Frontal cortex (tissue), 4 donors: Measurements from ENCODE around the gene LY86. TPM values are rescaled to one million over a fixed set of nuclear protein-coding genes. Genes with fewer than 3 reads are reported as not detected.
"Not testable (repeated sequence)": the region's sequence is repeated elsewhere in the genome, so short reads cannot be mapped to it uniquely, and the experiment has no call there.

ENCODE experiments used
- DNase-seq, 2 donors: peaks; one replicate each; pipeline ENCODE4 v3.0.0; 2012; ENCODE audit warnings: low spot score in 2 of 2
- FAIRE-seq: peaks from 2 replicates; lab custom pipeline; 2012; peaks lifted over from hg19 to GRCh38; lab: Jason Lieb, UNC
- total RNA-seq: library from RNA; depleted of rRNA; stranded (reverse); fragments of >200 nt; gene quantifications from one replicate; pipeline ENCODE4 v1.2.3, GENCODE V29; 2014
- donor health status: control.
- donor health status: control.
- donor health status: control.

LY86 gene
- total RNA-seq, 1 donor from 2014 or later = 2.9 TPM

DNA sequence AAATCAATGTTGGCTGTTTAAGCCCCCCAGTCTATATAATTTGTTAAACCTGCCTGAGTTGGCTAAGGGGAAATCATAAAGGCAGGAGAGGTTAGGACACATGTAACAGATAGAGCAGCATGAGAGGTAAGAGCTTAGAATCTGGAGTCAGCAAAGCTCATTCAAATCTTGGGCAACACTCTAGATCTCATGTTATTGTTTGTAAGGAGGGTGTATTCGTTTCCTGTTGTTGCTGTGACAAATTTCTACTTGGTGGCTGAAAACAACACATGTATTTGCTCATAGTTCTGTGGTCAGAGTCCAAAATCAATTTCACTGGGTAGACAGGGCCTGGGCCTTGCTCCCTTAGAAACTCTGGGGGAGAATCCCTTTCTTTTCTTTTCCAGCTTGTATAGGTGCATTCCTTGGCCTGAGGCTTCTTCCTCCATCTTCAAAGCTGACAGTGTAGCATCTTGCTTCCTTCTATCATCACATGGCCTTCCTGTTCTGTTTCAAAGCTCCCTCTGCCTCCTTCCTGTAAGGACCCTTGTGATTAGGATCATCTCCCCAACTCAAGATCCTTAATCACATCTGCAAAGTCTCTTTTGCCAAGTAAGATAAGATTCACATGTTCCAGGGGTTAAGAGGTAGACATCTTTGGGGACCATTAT lies 4.4 kb downstream of the LY86 start:
- FAIRE-seq = no peak
- no peak for DNase-seq

DNA sequence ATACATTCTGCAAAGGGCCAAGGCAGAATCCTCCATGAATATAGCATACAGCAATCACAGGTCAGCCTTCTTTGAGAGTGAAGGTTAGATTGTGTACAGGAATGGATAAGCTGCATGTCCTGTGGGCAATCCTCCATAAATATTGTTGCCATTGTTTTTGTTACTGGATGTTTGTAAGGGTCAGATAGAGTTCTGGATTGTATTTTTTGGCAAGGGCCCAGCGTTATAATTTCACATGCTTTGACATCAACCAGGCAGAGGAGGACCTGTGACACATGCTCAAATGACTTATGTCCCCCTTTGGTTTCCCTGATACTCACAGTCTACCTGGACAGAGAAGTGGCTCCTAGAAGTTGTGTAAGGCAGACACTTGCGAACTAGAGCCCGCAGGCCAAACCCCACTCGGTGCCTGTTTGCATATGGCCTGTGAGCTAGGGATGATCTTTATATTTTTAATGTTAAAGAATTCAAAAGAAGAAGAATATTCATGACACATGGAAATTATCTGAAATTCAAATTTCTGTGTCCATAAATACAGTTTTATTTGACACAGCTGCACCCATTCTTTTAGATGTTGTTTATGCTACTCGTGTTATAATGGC lies 5.4 kb downstream of the LY86 start:
- DNase-seq (no peak), FAIRE-seq (no peak)

DNA sequence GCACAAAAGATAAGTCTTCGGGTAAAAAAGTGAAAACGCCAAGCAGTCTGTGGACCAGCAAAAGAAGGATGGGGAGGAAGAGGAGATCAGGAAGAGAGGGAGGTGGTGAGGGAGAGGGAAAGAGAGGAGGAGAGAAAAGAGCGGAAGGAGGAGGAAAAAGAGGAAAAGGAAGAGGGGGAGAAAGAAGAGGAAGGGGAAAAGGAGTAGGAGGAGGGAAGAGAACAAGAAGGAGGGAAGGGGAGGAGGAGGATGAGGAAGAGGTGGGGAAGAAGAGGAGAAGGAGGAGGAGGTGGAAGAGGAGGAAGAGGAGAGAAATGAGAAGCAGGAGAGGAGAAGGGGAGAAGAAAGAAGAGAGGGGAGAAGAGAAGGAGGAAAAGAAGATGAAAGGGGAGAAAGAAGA lies 6.5 kb downstream of the LY86 start:
- FAIRE-seq (no peak), DNase-seq (no peak)

DNA sequence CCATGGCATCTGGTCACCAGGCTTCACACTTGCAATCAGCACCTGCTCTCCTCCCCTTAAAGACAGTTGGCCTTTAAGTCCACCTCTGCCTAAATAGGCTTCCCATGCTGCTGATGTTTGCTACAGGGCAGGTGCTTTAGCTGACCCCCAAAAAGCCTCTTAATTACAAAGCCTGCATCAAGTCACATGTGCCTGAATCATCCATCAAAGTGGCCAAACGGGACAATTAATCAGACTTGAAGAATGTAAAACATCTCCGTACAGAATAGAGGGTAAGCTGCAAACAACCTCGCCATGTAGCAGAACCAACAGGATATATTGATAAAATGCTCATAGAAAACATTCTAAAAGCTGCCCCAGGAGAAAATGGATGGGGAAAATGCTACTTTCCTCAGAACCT lies 7.4 kb downstream of the LY86 start:
- FAIRE-seq (no peak), DNase-seq (no peak)

DNA sequence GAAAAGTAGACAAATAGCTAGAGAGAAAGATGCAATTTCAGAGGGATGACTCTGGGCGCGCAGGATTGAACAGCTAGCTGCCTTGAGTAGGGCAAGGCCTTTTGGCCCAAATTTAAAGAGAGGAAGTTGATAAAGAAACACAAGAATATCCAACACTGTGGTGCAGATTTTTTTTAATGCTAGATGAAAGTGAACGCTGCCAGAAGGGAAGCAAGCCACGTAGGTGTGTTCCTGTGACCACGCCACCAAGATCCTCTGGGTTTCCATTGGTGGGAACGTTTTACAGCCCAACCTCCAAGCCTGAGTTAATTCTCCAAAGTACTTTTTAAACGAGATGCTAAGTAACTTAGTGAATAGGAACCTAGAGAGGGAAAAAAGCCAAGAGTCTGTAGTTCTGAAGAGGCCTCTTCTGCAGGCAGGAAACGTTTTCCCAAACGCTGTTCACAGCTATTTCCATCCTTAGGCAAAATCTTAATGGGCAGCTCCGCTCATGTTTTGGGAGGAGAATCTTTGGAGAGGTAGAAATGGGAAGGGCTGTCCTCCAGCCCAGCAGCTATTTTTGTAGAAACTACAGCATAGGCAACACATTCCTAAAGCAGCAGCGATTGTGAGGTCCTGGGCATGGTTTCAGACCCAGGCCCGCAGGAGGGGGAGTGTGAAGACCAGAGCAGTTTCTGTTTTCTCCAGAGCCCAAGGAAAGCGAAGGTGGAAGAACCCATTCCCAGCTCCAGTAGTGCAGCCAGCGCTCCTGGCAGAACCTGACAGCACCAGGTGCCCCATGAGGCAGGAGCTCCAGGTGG lies 8.2 kb downstream of the LY86 start:
- FAIRE-seq (no peak), DNase-seq (no peak)

DNA sequence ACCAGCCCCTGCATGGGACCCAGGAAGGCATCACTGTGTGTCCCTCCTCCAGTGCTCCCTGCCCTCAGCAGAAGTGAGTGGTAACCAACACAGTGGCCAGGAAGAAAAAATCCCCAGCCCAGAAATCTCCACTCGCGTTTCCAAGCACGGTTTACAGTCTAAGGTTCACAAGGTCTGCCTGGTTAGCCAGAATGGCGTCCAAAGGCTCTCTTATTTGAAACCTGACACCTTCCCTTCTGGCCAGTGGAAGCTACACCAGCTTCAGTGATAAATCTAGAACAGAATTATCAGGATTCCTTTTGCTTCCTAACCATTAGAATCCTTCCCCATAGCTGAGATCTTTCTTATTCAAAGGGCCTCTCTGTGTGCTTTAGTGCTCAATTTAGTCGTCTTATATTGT lies 9.2 kb downstream of the LY86 start:
- no peak for FAIRE-seq
- DNase-seq = no peak

DNA sequence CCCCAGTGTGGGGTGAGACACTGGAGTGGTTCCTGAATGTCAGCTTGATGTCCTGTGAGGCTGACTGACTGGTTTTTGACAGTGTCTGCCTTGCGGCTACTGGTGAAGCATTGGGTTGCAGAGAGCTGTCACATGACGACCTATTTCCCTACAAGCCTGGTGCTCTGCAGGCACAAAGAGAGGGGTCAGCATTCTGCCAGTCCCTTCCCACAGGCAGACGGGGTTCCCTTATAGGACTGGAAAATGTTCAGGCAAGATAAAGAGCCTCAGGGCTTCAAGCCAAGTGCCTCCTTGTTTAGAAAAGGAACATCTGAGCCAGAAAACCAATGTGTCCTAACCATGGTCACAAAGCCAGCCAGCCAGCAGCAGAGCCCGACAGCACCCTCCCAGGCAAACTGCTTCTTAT lies 11.0 kb downstream of the LY86 start:
- DNase-seq = peak in 1 of 2 donors; percentile 35
- no peak for FAIRE-seq

DNA sequence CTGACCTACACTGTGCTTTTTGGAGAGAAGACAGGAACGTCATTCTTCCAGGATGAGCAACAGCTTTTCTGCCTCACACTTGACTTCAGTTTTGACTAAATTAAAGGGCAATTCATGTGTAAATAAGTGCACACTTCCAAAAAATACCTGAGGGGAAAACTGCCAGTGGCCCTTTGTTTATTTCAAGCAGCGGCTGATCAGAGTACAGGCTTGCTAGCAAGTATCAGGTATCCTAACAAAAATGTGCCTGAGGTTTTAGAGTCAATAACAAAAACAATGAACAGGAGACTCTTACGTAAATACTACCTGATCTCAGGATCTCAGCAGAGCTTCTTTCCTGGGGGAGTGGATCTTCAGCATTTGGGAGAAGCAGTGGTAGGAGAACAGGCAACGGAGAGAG lies 12.4 kb downstream of the LY86 start:
- no peak for DNase-seq
- no peak for FAIRE-seq

DNA sequence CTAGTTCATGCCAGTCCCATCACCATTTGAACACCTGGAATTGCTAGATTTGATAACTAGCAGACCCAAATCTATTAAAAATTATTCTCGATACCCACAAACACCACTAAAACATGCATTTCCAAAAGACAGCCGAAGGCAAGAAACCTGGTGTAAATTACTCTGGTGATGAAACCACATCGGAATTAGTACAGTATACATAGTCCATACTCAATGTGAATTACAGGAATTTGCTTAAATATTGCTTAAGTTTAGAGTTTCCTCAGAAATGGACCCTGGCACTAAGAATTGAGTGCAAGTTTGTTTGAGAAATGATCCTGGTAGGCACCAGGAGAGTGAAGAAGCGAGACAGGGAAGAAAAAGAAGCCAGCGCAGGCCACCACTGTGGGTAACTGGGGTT lies 13.7 kb downstream of the LY86 start:
- FAIRE-seq = no peak
- DNase-seq = no peak

DNA sequence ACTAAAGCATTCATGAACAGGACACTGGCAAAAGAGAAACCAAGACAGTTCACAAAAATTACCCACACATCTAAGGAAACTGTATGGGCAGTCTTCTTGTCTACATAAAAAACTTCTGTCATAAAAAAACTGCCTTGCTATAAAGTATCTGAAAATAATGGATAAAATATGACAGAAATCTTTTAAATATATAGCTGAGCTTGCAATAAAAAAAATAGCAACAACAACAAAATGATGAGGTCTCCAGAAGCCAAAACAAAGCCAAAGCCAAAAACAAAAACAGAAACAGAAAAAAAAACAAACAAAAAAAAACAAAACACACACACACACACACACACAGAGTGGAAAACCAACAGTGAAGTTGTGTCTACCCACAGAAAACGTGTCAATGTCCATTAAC lies 14.8 kb downstream of the LY86 start:
- DNase-seq (no peak), FAIRE-seq (no peak)

DNA sequence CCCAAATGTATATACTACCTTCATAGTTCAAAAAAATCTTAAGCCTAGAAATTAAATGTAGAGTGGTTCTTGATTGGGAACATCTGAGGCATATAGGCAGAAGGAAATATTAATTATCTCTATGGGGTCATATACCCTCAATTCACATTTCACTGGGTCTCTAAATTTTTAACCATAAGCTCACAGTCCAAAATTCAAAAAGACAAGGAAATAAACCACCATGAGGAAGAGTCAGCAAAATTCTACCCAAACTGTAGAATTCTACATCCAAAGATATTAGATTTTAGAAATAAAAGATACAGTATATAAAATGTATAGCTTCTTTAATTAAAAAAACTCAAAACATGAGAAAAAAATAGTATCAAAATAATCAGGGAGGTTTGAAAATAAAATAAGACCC lies 15.5 kb downstream of the LY86 start:
- DNase-seq (no peak), FAIRE-seq (no peak)

DNA sequence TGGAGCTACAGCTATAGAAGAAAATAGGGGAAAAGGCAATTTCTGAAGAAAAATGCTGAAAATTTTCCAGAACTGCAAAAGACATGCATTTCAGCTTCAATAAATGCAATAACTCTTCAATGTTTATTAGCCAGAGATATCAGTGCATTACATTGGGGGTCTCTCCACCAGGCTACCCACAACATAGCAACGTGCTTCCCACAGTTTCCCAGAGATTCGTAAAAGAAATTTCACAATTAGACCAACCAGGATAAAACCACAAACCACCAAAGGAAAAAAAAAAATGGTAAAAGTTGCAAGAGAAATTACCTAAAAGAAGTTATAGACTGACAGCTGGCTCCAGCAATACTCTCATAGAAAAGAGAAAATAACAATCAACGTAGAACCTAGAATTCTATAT lies 16.0 kb downstream of the LY86 start:
- DNase-seq (no peak), FAIRE-seq (no peak)

DNA sequence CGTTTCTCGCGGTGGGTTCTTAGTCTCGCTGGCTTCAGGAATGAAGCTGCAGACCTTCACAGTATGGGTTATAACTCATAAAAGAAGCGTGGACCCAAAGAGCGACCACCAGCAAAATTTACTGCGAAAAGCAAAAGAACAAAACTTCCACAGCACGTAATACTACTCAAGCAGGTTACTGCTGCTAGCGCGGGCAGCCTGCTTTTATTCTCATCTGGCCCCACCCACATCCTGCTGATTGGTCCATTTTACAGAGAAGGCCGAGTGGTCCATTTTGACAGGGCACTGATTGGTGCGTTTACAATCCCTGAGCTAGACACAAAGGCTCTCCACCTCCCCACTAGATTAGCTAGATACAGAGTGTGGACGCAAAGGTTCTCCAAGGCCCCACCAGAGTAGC lies 17.4 kb downstream of the LY86 start:
- no peak for FAIRE-seq
- no peak for DNase-seq

DNA sequence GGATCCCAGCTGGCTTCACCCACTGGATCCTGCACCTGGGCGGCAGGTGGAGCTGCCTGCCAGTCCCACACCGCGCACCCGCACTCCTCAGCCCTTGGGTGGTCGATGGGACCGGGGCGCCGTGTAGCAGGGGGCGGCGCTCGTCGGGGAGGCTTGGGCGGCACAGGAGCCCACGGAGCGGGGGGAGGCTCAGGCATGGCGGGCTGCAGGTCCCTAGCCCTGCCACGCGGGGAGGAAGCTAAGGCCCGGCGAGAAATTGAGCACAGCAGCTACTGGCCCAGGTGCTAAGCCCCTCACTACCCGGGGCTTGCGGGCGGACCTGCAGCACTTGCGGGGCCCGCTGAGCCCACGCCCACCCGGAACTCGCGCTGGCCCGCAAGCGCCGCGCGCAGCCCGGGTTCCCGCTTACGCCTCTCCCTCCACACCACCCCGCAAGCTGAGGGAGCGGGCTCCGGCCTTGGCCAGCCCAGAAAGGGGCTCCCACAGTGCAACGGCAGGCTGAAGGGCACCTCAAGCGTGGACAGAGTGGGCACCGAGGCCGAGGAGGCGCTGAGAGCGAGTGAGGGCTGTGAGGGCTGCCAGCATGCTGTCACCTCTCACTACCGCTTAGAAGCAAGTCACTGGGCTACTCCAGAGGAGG lies 18.0 kb downstream of the LY86 start:
- DNase-seq, FAIRE-seq: not testable (repeated sequence)

DNA sequence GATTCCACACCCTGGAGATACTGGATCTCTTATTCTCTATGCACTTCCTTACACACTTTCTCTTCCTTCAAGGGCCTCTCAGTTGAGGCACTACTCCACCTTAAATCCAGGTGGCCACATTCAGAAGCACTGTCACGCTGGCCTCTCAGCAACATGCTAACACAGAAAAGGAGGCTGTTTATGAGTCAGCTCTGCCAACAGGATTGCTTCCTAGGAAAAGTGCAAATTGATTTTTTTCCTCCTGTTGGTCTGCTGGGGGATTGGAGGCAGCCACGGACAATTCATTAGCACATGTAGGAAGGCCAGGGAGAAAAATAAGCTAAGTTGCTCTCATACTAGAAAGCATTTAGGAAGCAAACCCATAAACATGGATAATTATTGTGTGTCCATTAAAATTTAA lies 20.9 kb downstream of the LY86 start:
- DNase-seq (no peak), FAIRE-seq (no peak)

DNA sequence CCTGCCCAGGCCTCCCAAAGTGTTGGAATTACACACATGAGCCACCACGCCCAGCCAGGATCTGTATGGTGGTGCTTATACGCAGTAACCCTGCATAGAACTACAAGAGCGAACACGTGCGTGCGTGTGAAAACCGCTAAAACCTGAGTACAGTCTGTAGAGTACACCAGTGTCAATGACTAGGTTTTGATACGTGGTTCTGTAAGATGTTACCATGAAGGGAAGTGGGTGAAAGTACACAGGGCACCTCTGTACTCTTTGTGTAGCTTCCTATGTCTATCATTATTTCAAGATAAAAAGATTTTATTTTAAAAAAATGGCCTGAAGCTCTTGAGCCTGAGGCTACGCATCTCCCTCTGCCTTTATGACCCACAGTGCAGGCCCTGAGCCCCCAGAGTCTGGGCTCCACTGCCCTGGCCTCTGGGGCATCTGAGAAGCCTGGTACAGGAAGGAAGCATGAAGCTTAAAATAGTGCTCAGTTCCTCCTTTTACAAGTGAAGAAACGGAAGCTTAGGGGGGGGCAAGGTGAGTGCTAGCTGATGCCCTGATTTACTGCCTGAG lies 21.6 kb downstream of the LY86 start:
- FAIRE-seq (no peak), DNase-seq (no peak)

DNA sequence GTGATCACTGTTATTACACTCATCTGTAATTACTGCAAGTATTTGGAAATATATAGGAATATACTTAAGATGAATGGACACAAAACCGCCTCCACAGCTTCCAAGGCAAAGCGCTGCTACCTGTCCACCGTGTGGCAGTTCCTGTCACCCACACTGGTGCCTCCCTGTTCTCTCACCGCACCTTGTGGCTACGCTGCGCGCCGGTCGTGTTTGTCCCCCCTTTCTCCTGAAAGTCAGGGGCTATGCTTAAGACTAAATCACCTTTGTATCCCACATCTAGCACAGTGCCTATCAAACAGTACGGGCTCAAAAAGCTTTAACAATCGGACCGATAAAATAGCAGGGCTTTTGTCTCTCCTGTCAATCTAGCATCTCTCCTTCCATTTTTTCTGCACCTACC lies 23.0 kb downstream of the LY86 start:
- FAIRE-seq = no peak
- DNase-seq = no peak

DNA sequence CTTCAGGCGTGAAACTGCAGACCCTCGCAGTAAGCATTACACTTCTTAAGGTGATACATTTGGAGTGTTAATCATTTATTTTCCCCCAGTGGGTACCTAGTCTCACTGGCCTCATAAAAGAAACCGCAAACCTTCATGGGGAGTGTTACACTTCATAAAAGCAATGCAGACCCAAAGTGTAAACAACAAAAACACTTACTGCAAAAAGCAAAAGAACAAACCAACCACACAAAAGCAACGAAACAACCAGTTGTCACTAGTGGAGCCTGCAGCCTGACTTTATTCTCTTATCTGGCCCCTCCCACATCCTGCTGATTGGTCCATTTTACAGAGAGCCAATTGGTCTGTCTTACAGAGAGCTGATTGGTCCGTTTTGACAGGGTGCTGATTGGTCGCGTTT lies 23.8 kb downstream of the LY86 start:
- FAIRE-seq = no peak
- DNase-seq = no peak

DNA sequence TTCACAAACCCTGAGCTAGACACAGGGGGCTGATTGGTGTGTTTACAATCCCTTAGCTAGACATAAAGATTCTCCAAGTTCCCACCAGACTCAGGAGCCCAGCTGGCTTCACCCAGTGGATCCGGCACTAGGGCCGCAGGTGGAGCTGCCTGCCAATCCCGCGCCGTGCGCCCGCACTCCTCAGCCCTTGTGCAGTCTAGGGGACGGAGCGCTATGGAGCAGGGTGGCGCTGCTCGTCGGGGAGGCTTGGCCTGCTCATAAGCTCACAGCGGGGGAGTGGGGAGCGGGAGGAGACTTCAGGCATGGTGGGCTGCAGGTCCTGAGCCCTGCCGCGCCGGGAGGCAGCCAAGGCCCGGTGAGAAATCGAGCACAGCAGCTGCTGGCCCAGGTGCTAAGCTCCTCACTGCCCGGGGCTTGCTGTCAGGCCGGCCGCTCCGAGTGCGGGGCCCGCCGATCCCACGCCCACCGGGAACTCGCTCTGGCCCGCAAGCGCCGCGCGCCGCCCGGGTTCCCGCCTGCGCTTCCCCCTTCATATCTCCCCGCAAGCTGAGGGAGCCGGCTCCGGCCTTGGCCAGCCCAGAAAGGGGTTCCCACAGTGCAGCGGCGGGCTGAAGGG lies 24.7 kb downstream of the LY86 start:
- not testable (repeated sequence) for DNase-seq, FAIRE-seq
